ENCODE data around the gene MIF4GD.
"Not testable (repeated sequence)": the region's sequence is repeated elsewhere in the genome, so short reads cannot be mapped to it uniquely, and the experiment has no call there.

The MIF4GD gene

GRCh38 chr17:75260641-75261335 lies 10.2 kb downstream of the MIF4GD start:
- peak in 1 of 2 donors; percentile 21 for DNase-seq (ENCODE audit: low read depth in 2 of 2)

GRCh38 chr17:75257228-75257627 lies 13.8 kb downstream of the MIF4GD start:
- DNase-seq (ENCODE audit: low read depth in 2 of 2), result not testable (repeated sequence)

GRCh38 chr17:75255954-75256698 lies 14.9 kb downstream of the MIF4GD start:
- DNase-seq (ENCODE audit: low read depth in 2 of 2), result not testable (repeated sequence)

- no peak for DNase-seq (ENCODE audit: low read depth in 2 of 2)
These were observed 18.8 kb downstream of the MIF4GD start for GRCh38 chr17:75252039-75252816.

- peak; percentile 78 to 80 for DNase-seq (ENCODE audit: low read depth in 2 of 2)
These were observed 21.0 kb downstream of the MIF4GD start for GRCh38 chr17:75250009-75250471.

GRCh38 chr17:75249564-75249963 lies 21.5 kb downstream of the MIF4GD start:
- no peak for DNase-seq (ENCODE audit: low read depth in 2 of 2)

GRCh38 chr17:75246404-75246803 lies 24.6 kb downstream of the MIF4GD start:
- DNase-seq (ENCODE audit: low read depth in 2 of 2), result no peak

GRCh38 chr17:75245011-75245410 lies 26.0 kb downstream of the MIF4GD start:
- no peak for DNase-seq (ENCODE audit: low read depth in 2 of 2)

GRCh38 chr17:75244133-75244866 lies 26.7 kb downstream of the MIF4GD start:
- no peak for DNase-seq (ENCODE audit: low read depth in 2 of 2)

- no peak for DNase-seq (ENCODE audit: low read depth in 2 of 2)
These were observed 28.5 kb downstream of the MIF4GD start for GRCh38 chr17:75242461-75243042.

- DNase-seq (ENCODE audit: low read depth in 2 of 2), result no peak
These were observed 29.0 kb downstream of the MIF4GD start for GRCh38 chr17:75241996-75242460.

GRCh38 chr17:75241502-75241901 lies 29.5 kb downstream of the MIF4GD start:
- DNase-seq (ENCODE audit: low read depth in 2 of 2), result no peak

GRCh38 chr17:75241143-75241430 lies 29.9 kb downstream of the MIF4GD start:
- no peak for DNase-seq (ENCODE audit: low read depth in 2 of 2)

GRCh38 chr17:75240394-75241142 lies 30.5 kb downstream of the MIF4GD start:
- no peak for DNase-seq (ENCODE audit: low read depth in 2 of 2)

GRCh38 chr17:75239778-75240393 lies 31.1 kb downstream of the MIF4GD start:
- DNase-seq (ENCODE audit: low read depth in 2 of 2), result no peak

- DNase-seq (ENCODE audit: low read depth in 2 of 2), result no peak
These were observed 31.8 kb downstream of the MIF4GD start for GRCh38 chr17:75239214-75239613.

- peak; percentile 40 to 51 for DNase-seq (ENCODE audit: low read depth in 2 of 2)
These were observed 32.3 kb downstream of the MIF4GD start for GRCh38 chr17:75238684-75239191.

- DNase-seq (ENCODE audit: low read depth in 2 of 2), result no peak
These were observed 32.9 kb downstream of the MIF4GD start for GRCh38 chr17:75238020-75238580.

Measured in stimulated activated CD4-positive, alpha-beta T cell treated with anti-CD3 and anti-CD28 coated beads, Interleukin-15, amount 100 ng/mL, for 48 hours (primary cell).